Measurements from ENCODE around the gene TENT4A.
A peak's percentile ranks its signal among the peaks of the same experiment; 100 is the strongest.

Gene TENT4A

GRCh38 chr5:6734243-6734700 is 21.0 kb downstream of the TENT4A start:
- no peak for DNase-seq

DNA sequence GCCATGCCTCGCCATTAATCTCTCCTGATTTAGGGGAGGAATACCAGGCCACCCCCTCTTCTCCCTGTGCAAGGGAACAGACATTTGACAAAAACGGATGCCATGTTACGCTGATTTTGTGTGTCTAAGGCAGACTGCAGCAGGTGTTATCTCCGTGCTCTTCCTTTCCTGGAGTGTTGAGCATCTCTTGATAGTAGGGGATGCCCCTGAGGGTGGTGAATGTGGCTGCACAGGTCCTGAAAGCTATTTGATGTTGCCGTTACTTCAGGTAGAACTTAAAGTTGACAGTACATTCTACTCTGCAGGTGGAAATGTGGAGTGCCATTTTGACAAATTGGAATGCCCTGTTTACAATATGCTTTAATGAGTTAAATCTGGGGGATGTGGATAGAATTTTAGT is 21.5 kb downstream of the TENT4A start:
- no peak for DNase-seq

- DNase-seq, result no peak
Measured at GRCh38 chr5:6736106-6736505, 22.9 kb downstream of the TENT4A start.

GRCh38 chr5:6736524-6737042 is 23.4 kb downstream of the TENT4A start:
- DNase-seq, result no peak

- no peak for DNase-seq
Measured at GRCh38 chr5:6737043-6737941, 24.1 kb downstream of the TENT4A start.

DNA sequence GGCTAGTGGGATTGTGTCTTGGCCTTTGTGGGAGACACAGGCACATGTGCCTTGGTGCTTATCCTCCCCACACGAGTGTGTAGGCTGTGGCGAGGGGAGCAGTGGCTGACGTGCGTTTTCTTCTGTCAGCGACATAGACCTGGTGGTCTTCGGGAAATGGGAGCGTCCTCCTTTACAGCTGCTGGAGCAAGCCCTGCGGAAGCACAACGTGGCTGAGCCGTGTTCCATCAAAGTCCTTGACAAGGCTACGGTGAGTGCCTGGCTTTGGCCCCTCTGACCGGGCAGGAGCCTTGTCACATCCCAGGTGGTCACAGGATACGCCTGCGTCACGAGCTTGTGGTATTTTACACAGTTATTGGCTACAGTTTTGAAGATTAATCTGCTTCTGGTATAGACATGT is 26.4 kb downstream of the TENT4A start:
- no peak for DNase-seq

DNA sequence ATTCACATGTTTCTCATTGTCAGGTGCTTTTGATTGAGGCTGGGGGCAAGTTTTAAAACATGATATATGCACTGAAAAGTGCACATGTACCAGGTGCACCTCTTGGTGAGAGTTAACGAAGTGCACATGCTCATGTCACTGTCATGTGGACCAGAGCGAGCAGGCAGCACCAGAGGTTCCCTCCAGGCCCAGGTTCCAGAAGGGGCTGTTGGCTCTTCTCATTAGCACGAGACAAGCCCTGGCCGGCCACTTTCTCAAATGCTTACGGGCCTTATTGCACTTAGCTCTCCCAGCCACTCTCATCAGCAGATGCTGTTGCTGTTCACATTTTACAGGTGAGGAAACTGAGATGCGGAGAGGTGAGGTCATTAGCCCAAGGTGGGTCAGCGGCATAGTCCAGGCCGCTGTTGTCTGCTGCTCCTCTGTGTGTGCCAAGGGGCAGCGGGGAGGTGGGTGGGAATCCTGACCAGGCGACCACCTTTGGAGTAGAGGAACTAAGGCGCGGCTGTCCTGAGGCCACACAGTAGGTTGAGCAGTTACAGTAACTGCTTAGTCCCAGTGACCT is 27.4 kb downstream of the TENT4A start:
- no peak for DNase-seq

GRCh38 chr5:6742081-6742758 is 29.0 kb downstream of the TENT4A start:
- DNase-seq, result no peak

GRCh38 chr5:6743161-6743560 is 29.9 kb downstream of the TENT4A start:
- DNase-seq, result no peak

DNA sequence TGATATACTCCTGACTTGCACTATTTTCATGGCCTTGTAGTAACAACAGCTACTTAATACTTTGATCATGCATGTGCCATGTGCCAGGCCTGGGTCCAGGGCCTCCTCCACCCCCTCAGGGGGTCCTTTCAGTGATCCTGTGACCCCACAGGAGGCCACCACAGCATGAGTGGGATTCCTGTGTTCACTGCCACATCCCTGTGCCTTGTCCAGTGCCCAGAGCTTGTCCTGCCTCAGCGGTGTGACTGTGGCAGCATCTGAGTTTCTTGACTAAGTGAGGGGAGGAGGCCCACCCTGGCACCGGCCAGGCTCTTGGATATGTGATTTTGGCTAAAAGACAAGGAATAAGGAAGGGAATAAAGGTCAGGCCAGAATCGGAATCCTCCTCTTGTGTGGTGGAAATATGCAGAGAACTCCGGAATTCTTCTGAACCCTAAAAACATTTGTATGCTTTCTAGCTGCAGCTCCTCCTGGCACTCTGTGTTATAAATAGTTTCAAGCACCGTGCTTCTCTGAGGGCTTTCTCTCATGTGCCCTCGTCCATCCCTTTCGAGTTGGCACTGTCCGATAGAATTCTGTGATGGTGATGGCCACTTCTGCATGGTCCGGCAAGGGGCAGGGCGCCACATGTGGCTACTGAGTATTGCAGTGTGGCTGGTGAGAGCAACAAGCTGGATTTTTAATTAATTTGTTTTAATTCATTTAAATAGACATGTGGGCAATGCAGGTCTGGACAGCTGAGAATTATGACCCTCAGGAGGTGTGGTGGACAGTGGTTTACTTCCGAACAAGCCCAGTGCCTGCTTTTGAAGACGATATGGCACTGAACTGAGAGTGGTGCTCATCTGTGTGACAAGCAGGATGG is 31.8 kb downstream of the TENT4A start:
- DNase-seq, result no peak

DNA sequence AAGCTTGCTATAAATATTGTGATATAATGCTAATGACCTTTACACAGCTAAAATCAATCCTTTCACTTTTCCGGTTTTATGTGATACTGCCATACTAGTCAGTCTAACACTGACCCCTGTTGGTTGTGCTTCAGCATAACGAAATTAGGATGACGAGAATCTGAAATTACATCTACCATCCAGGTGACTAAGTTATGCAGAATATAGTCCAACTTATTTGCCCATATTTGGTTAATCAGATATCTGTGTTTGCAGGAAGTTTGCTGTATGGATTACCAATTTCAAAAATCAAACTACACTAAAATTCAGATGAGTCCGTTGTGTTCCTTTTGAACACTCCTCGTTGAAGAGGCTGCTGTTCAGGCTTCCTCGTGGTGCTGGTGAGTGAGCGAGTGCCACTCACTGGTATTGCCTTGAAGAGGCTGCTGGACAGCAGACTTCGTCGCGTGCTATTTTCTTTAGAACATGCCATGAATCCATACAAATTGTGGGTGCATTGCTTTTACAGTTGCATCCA is 32.5 kb downstream of the TENT4A start:
- DNase-seq, result peak; percentile 66

- no peak for DNase-seq
Measured at GRCh38 chr5:6746244-6746643, 33.0 kb downstream of the TENT4A start.

GRCh38 chr5:6747103-6747502 is 33.9 kb downstream of the TENT4A start:
- DNase-seq, result no peak

GRCh38 chr5:6748142-6748541 is 34.9 kb downstream of the TENT4A start:
- DNase-seq, result no peak

DNA sequence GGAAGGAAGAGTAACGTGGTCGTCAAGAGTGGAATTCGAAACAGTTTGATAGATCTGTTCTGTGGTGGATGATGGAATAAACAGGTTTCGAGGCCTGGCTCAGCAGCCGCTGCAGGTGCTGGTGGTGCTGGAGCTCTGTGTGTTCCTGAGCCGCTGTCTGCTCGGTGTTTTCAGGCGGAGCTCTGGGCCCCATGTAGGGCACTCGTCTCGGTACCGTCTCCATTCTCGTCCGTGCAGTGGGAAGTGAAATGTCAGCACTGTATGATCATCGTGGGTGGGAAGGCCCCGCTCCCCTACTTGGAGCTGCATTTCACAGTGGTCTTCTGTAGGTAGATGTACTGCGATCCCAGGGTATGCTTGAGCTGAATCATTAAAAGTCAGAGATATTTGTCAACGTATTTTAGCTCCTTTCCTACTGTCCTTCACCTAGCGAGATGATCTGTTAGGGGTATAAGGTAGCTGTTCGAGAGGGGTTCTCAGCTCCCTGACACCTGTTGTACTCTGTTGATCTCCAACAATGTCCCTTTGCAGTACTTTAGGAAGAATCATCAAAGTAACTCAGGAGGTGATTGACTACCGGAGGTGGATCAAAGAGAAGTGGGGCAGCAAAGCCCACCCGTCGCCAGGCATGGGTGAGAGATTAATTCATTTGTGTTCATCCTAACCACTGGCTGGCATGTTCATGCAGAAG is 35.9 kb downstream of the TENT4A start:
- no peak for DNase-seq

DNA sequence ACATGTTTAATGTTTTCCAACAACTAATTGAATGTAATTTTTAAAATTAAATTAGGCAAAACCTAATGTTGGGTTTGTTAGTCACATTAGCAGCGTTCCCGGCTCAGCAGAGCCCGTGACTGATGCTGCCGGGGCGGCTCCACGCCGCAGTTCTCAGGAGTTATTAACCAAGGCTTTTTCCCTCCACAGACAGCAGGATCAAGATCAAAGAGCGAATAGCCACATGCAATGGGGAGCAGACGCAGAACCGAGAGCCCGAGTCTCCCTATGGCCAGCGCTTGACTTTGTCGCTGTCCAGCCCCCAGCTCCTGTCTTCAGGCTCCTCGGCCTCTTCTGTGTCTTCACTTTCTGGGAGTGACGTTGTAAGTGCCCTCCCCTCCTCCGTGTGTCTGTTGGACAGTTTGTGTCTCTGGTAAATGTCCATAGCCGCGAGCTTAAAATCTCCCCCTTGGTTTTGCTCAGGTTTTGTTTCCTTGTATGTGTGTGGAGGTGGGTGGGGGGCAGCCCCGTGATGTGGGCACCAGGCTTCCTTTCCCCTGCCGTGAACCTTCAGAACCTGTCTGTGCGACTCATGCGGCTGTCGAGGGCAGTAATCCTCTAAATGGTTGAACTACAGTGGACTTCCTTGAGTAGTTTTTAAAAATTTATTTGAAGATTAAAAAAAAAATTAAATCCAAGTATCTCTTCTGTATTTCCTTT is 37.1 kb downstream of the TENT4A start:
- DNase-seq, result no peak

- no peak for DNase-seq
Measured at GRCh38 chr5:6750951-6751685, 37.9 kb downstream of the TENT4A start.

GRCh38 chr5:6752236-6752635 is 39.0 kb downstream of the TENT4A start:
- DNase-seq, result no peak

GRCh38 chr5:6752782-6753181 is 39.5 kb downstream of the TENT4A start:
- no peak for DNase-seq

GRCh38 chr5:6753851-6754250 is 40.6 kb downstream of the TENT4A start:
- DNase-seq, result no peak
